ENCODE results near the gene RAB4A. TPM values are rescaled to one million over a fixed set of nuclear protein-coding genes. Genes with fewer than 3 reads are reported as not detected.

Gene RAB4A
- total and polyA plus RNA-seq, 2 of the 8 experiments (the other 6 are each of a cell fraction or from before 2014, with no cell fraction given): 13.3 to 68.8 TPM

DNA sequence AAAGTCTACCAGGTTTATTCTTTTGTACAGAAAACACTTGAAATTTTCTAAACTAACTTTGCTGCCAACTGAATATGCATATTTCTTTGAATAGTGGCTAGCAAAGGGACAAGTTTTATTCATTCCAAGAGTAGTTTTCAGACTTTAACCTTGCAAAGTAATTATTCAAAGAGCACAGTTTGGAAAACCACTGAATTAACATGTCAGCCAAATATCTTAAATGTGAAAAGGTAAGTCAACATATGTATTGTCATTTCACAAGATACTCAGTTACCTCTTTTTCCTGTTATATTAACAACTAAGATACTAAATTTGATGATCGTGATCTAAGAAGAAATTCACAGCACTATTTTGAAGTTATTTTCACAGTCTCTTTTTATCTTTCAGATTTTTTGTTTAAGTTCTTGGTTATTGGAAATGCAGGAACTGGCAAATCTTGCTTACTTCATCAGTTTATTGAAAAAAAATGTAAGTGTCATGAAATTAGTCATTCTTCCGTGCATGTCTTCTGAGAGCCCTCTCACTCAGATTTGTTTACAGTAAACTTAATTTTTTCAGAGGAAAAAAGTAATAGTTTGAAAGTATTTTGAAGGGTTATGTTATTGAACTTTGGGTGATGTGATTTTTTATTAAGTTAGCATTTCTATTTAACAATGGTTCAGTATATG lies 15.3 kb downstream of the RAB4A start:
- DNase-seq (ENCODE audit: low read depth in 1 of 2, low spot score in 2 of 2): no peak
- no peak overlapping the region for H4K8ac ChIP-seq (ENCODE audit: extremely low read depth, insufficient read depth, low read length)
- H2BK15ac ChIP-seq (ENCODE audit: low read length): no peak overlapping the region
- H3K4me1 ChIP-seq (replicated peaks in 1 of 4; ENCODE audit: control insufficient read depth in 3 of 4, insufficient read depth in 4 of 4, low read length in 3 of 4): peaks cover 0 to 4% (median under 1%) of the 10 kb centered on the region in 4 experiments; a peak in 1 of 7 replicates
- H3K79me2 ChIP-seq (ENCODE audit: control insufficient read depth in 1 of 2, insufficient read depth in 2 of 2, low read length in 2 of 2): peaks cover 3 to 42% of the 10 kb centered on the region in 2 experiments; a peak in 2 of 4 replicates
- H2BK20ac ChIP-seq (ENCODE audit: low read length): no peak overlapping the region
- no peak overlapping the region for H3K14ac ChIP-seq (ENCODE audit: insufficient read length)
- H2BK5ac ChIP-seq (ENCODE audit: low read depth, low read length): no peak overlapping the region
- H2AFZ ChIP-seq (ENCODE audit: low read length): no peak overlapping the region
- H4K91ac ChIP-seq (replicated peaks; ENCODE audit: insufficient read length, low read length): no peak overlapping the region
- H4K20me1 ChIP-seq (replicated peaks in 1 of 2; ENCODE audit: control insufficient read depth in 1 of 2, insufficient read depth in 2 of 2, low read length in 2 of 2): peaks cover 4 to 5% of the 10 kb centered on the region in 2 experiments
- no peaks in the 10 kb centered on the region for H3K9me3 ChIP-seq (ENCODE audit: insufficient read depth in 2 of 2, low read depth in 1 of 2, low read length in 1 of 2)
- no peak overlapping the region for H2BK12ac ChIP-seq (ENCODE audit: low read depth, low read length)
- no peak overlapping the region for H3K18ac ChIP-seq (ENCODE audit: extremely low read depth, low read length)
- H3K27ac ChIP-seq (ENCODE audit: low read depth, low read length): no peak overlapping the region
- H4K5ac ChIP-seq (ENCODE audit: insufficient read length, low read depth, low read length): no peak overlapping the region
- no peak overlapping the region for H2BK120ac ChIP-seq (replicated peaks; ENCODE audit: low read depth, low read length)
- H3K36me3 ChIP-seq (ENCODE audit: control insufficient read depth in 2 of 4, insufficient read depth in 4 of 4, low read length in 3 of 4): peaks cover 0 to 7% (median 2%) of the 10 kb centered on the region in 4 experiments; a peak in 2 of 8 replicates
- H3K23me2 ChIP-seq (ENCODE audit: low read depth, low read length): no peaks in the 10 kb centered on the region; the same call in 1 of the 2 replicates
- no peak overlapping the region for H3K4me2 ChIP-seq (ENCODE audit: insufficient read depth in 1 of 2, low read depth in 2 of 2, low read length in 2 of 2)
- H3K79me1 ChIP-seq (ENCODE audit: low read depth, low read length): peaks cover 6% of the 10 kb centered on the region
- 92% methylated on average over 2 of the region's 2 CpGs; no CpG with 5 or more reads in 1 of the 2 experiments for WGBS, 2 experiments (ENCODE audit: extremely low coverage in 1 of 2, insufficient coverage in 1 of 2, insufficient read length in 1 of 2, insufficient replicate concordance in 2 of 2, low coverage in 1 of 2, low lambda C conversion rate in 2 of 2, missing lambda C conversion rate in 1 of 2)
- ChIA-PET CTCF (ENCODE audit: partially characterized antibody) (no interaction called here), POLR2A (ENCODE audit: partially characterized antibody) (interaction anchor here (1.0 kb wide), 1 partner anchor 23 kb away, joined by 3 read pairs; no protein-coding TSS in a partner anchor)
- FAIRE-seq: no peak
- H2AK5ac ChIP-seq (ENCODE audit: low read depth, low read length): no peak overlapping the region
- H3K27me3 ChIP-seq (replicated peaks in 1 of 4; ENCODE audit: control insufficient read depth in 3 of 4, extremely low read depth in 1 of 4, insufficient read depth in 3 of 4, low read length in 3 of 4): no peaks in the 10 kb centered on the region
- no peak overlapping the region for H3K4ac ChIP-seq (replicated peaks; ENCODE audit: insufficient read length, low read depth, low read length)
- no peak overlapping the region for H3K56ac ChIP-seq (replicated peaks; ENCODE audit: insufficient read length, low read depth, low read length)
- no peak overlapping the region for H3K4me3 ChIP-seq (ENCODE audit: extremely low read depth in 1 of 4, insufficient read depth in 2 of 4, low read depth in 3 of 4, low read length in 4 of 4)
- no peak overlapping the region for H3K9ac ChIP-seq (replicated peaks in 1 of 4; ENCODE audit: extremely low read depth in 1 of 4, low read depth in 3 of 4, low read length in 3 of 4)
- no peak overlapping the region for H3K23ac ChIP-seq (ENCODE audit: insufficient read length)
- no peak for TF ChIP-seq RBBP5 (IDR thresholded peaks at IDR 0.05; ENCODE audit: borderline replicate concordance, low read depth, low read length)
- TF ChIP-seq KDM5A (IDR thresholded peaks at IDR 0.05; ENCODE audit: low read length): no peak
- no peak for TF ChIP-seq JUND (IDR thresholded peaks at IDR 0.05; ENCODE audit: low read length)
- no peak for TF ChIP-seq EZH2 (IDR thresholded peaks at IDR 0.05; ENCODE audit: low read depth, low read length, severe bottlenecking)
- TF ChIP-seq HDAC2 (IDR thresholded peaks at IDR 0.05; ENCODE audit: borderline replicate concordance in 1 of 2, low read depth in 2 of 2, low read length in 2 of 2): no peak
- TF ChIP-seq TAF1 (IDR thresholded peaks at IDR 0.05; ENCODE audit: low read depth, low read length): no peak
- no peak for TF ChIP-seq EGR1 (IDR thresholded peaks at IDR 0.05; ENCODE audit: borderline replicate concordance, low read depth, low read length)
- no peak for TF ChIP-seq ZNF274 (IDR thresholded peaks at IDR 0.05; ENCODE audit: borderline replicate concordance, extremely low read depth, low read length)
- TF ChIP-seq CHD1 (IDR thresholded peaks at IDR 0.05; ENCODE audit: low read depth, low read length): no peak
- no peak for TF ChIP-seq SAP30 (IDR thresholded peaks at IDR 0.05; ENCODE audit: insufficient read depth, insufficient replicate concordance, low read length)
- no peak for TF ChIP-seq SRF (IDR thresholded peaks at IDR 0.05; ENCODE audit: low read depth, low read length)
- no peak for TF ChIP-seq RNF2 (IDR thresholded peaks at IDR 0.05; ENCODE audit: borderline replicate concordance, low read depth, low read length, missing control alignments, poor library complexity, severe bottlenecking)
